Measurements from ENCODE around the gene ATP6V0E2.

Gene ATP6V0E2

DNA sequence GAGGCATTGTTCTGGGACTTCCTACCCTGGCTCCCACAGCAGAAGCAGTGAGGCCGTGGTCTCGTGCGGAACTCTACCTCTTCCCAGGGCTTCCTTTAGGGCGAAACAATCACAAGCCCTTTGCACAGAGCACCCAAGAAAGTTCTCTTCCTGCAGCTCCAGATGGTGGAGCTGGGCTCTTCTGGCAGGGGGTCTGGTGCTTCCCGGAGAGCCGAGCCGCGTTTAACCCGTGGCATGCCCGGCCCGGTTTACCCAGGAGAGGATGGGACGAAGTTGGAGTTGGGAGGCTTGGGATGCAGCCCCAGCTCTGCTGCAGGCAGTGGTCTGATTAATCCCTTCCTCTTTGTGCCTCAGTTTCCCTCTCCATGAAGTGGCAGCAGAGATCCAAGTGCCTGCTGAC is 9.0 kb upstream of the ATP6V0E2 start:
- DNase-seq, result no peak

DNA sequence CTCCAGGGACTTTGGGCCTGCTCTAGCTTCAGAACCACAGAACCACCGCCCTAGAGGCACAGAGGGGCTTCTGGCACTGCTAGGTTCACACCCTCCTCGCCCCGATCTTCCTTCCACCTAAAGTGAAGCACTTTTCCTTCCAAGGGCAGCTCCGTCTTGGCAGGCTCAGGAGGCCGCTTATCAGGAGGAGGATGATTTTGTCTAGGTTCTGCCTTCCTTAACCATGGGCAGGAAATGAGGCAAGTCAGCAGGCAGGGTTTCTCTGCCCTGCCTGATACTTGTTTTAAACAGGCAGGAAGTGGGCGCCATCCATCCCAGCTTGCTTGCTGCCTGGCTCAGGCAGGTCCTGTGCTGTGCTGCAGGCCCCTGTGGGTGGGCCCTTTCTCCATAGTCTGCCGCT is 8.3 kb upstream of the ATP6V0E2 start:
- DNase-seq, result no peak

GRCh38 chr7:149866139-149866778 is 7.5 kb upstream of the ATP6V0E2 start:
- DNase-seq, result no peak

DNA sequence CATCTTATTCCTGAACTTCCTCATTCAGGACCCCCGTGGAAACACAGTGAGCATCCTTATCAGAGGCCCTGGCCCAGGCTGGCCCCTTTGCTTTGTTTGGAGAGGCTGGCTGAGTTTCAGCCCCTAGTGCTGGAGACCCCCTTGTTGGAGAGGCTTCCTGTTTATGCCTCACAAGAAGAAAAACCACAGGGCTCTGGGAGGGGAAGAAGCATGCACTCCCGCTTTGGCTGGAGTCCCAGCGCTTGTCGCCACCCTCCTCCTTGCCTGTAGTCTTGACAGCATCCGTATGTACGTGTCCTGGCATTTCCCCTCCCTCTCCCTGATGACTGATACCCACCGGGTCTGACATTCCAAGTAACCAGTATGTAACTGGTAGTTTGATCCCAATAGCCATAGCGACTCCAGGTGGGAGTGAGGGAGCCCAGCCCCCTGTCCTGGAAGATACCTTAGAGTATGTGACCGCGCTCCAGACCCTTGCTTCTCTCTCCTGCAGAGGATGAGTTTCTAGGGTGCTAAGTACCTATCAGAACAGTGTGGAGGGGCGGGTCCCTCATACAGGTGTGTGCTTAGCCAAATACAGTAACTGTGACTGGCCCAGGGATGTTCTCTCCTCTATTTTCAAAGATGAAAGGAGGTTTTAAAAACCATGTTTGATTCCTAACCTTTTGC is 6.9 kb upstream of the ATP6V0E2 start:
- DNase-seq, result no peak

DNA sequence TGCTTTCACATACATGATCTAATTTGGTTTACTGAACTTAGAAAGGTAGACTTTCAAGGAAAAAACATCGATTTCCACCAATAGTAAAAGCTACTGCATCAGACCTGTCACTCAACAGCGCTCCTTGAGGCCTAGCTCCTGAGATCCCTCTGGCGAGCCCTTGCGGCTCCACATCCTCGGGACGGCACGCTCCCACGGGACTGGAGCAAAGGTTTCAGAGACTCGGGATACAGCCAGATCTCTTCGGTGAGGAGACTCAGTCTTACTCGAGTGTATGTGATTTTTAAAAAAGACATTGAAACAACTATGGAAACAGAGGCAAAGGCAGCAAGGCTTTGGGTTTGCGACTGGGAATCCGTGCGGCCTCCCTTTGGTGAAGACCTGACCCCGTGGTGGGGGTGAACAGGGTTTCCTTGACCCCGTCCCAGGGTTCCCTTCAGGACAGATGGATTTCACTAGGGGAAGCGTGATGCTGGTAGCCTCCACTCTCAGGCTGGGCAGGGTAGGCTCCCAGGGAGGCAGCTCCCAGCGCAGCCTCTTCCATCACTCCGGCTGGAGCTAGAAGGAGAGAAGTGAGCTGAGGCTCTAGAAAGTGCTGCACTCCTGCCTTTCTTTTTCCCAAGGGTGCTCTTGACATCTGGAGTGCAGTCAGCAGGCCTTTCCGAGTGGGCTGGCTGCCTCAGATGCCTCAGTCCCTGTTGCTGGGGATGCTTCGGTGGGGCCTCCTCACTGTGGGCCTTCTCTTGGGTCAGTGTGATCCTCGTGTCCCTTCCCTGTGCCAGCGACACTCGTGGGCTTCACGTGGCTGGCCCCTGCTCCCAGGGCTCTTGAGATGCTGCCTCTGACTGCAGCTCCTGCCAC is 5.8 kb upstream of the ATP6V0E2 start:
- no peak for DNase-seq

DNA sequence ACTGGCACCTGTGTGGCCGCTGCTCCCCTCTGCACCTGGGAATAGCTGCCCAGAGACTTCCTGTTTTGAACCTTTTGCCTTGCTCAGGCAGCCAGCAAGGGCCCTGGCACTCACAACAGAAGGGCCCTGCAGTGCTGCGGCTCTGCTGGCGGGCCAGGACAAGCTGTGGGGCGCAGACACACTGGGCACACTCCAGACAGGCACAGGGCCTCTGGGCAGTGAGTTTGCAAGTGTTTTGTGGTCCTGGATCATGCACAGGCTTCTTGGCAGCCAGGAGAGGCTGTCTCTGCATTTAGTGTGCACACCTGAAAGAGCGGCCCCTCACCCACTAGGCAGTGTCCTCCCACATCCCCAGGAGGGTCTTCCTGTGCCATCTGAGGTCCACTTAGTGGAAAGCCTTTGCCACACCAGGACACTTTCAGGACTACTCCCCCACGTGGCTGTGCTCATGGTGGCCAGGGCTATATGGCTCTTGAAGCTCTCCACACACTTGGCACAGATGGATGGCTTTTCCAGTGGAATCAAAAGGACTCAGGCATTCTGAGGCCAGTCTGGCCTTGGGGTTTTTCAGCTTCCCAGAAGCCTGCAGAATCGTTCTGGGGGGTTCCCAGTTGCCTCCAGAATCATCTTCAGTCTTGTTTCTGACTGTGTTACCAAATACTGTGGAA is 5.0 kb upstream of the ATP6V0E2 start:
- no peak for DNase-seq

DNA sequence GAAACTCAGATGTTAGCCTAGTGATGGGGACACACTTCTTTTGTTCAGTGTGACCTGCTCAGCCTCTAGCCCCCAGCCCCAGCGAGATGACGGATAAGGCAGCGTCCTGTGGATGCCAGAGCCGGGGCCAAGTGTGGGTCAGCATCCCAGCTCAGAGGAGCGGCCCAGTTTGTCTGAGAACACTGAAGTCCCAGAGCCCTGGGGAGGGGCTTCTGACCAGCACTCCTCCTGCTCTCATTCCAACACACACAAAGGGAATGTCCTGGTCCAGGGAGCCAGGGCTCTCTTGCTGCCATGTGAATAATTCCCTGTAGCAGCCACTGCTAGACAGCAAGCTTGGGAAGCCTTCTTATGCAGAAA is 4.5 kb upstream of the ATP6V0E2 start:
- no peak for DNase-seq

- no peak for DNase-seq
Observed at GRCh38 chr7:149869867-149870266, 3.9 kb upstream of the ATP6V0E2 start.

GRCh38 chr7:149870274-149870673 is 3.5 kb upstream of the ATP6V0E2 start:
- no peak for DNase-seq

GRCh38 chr7:149870701-149871483 is 2.9 kb upstream of the ATP6V0E2 start:
- DNase-seq, result no peak

DNA sequence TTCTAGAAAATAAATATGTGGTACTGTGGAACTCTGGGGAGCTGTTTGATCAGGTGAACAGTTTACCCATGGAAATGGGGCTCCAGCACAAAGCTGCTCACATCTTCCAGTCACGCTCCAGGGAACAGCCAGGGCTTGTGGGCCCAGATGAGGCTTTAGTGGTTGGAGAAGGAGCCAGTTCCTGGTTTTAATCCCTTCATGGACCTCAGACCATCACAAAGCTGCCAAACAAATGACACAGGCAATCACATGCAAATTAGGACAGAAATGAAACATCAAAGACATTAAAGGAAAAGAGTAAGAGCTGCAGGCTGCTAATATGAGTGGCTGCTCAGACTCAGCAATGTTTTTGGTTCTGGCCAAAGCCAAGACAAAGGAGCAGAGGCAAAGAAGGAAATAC is 2.2 kb upstream of the ATP6V0E2 start:
- no peak for DNase-seq

- peak; percentile 93 for DNase-seq
Observed at GRCh38 chr7:149872419-149873073, 1.2 kb upstream of the ATP6V0E2 start.

- DNase-seq, result peak; percentile 44
Observed at GRCh38 chr7:149873970-149874643, 338 bp downstream of the ATP6V0E2 start.

DNA sequence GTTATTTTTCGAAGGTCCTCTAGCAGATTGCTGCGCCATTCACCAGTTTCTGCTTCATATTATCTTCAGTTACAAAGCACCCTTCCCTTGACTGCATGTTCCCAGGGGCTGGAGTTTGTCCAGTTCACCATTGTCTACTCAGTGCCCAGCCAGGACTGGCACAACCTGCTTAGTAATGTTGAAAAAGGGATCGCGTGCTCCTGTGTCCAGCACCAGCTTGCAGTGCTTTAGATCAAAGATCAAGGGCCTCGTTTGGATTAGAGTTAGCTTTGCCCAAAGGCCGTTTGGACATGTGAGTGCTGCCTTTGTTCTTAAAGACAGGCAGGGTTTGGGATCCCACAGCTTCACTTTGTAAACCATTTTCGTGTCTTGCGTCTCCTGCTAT is 867 bp downstream of the ATP6V0E2 start:
- no peak for DNase-seq

- DNase-seq, result no peak
Observed at GRCh38 chr7:149875396-149875795, 1.6 kb downstream of the ATP6V0E2 start.

- DNase-seq, result no peak
Observed at GRCh38 chr7:149877890-149878522, 4.2 kb downstream of the ATP6V0E2 start.

- DNase-seq, result no peak
Observed at GRCh38 chr7:149878523-149878921, 4.8 kb downstream of the ATP6V0E2 start.

DNA sequence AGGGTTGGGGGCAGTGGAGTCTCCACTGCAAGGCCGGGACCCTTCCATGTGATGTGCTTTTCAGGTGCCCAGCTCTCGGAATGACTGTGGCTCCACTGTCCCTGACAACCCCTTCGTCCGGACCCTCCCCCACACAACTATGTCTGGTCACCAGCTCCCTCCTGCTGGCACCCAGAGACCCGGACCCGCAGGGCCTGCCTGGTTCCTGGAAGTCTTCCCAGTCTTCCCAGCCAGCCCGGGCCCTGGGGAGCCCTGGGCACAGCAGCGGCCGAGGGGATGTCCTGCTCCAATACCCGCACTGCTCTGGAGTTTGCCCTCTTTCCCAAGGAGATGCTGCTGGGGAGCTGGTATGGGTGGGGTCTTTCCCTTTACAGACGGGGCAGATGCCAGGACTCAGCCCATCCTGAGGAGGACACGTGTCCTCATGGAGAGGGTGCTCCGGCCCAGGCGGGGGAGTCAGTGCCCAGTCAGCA is 5.5 kb downstream of the ATP6V0E2 start:
- DNase-seq, result no peak

- no peak for DNase-seq
Observed at GRCh38 chr7:149879766-149880637, 6.2 kb downstream of the ATP6V0E2 start.
